Activated T-helper 17 cell treated with anti-CD3 and anti-CD28 coated beads, Interleukin-2, amount 50 U/mL, for 72 hours (primary cell): ENCODE results near the gene SCNN1G. TPM values are rescaled to one million over a fixed set of nuclear protein-coding genes. Genes with fewer than 3 reads are reported as not detected.

Experiments
- total RNA-seq, 2 donors: library from RNA; stranded (reverse); gene quantifications; one replicate each; pipeline ENCODE4 v1.2.3, GENCODE V29; 2022

The SCNN1G gene
- total RNA-seq, 2 donors from 2014 or later, result not detected

Other genes starting within 250 kb of the SCNN1G start
- 1 to 10 TPM; 4.8 to 7.6 TPM for gene USP31, start 33.3 kb upstream of the SCNN1G start, total RNA-seq
- not detected for gene SCNN1B, start 119.6 kb downstream of the SCNN1G start, total RNA-seq